ENCODE data around the gene BCL2.
"Not testable (repeated sequence)": the region's sequence is repeated elsewhere in the genome, so short reads cannot be mapped to it uniquely, and the experiment has no call there.

The BCL2 gene

DNA sequence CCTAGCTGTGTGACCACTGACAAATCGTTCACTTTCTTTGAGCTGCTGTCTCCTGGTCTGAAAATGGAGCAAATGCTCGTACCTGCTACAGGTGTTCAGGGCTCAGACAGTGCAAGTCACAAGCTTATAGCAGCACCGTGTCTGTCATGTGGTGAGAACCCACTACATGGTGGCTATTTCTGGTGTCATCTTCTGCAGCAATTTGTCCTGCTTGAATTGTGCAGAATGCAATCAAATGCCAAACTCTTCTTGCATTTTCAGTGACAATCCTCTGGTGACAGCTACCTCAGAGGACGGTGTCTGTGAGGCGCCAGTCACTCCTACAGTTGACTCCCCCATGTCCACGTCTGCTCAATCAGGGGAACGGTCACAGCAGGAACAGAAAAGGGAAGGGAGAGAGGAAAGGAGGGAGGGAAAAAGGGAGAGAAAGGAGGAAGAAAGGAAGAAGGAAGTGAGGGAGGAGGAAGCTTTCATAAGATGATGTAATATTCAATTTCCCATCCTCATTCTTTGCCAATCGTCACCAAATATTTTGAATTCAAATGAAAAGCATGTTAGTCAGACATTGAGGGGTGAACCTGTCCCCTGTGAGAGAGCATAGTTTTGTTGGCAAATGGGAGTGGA is 122.2 kb downstream of the BCL2 start:
- no peak for DNase-seq

DNA sequence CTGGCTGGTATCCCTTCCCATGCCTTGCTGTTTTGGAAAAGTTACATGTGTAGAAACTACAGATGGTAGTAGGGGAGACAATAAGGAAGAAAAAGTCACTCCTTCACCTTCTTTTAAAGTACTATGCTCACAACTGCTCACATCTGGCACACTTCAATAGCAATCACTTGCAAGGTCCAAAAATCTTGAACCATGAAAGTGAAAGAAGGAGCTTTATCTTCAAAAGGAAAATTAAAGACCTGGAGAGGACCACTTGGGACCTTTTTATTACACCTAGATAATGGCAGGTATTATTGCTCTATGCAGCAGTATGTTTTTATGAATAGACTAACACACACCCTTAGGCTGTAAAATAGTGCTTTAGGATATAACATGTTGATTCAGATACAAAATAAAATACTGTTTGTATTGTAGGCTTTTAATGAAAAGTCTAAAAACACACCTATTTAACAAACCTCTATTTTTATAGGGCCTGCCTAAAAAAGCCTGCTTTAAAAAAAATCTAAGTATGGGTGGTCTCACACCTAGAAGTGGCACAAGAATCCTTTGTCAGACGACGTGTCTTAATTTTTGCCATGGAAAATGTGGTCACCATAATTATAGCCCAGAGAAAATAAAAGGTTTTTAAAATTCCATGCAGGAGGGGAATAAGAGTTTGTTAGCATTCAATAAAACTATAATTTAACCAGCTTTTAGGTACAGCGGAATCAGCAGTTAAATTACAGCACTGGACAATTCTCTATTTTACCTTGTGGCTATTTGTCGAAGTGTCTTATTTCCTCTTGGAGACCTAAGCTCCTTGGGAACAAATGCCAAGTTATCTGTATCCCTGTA is 124.0 kb downstream of the BCL2 start:
- DNase-seq: no peak

DNA sequence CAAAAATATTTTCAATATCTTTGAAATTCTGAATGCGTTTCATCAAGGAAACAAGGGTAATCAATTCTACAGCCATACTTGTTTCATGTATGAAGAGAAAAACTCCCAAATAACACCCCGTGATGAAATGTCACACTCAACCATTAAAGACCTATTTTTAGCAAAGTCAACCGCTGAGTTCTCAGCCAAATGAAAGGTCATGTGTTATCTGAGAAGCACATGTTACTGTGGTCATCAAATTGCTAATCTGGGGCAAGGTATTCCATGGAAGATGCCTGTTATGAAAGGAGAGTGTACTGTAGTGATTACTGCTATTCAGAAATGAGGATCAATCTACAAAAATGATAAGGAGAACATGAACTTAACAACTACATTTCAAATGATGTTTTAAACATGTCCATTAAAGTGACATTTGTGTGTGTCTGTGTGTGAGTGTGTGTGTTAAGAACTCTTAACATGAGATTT is 126.7 kb downstream of the BCL2 start:
- DNase-seq: no peak

- DNase-seq: no peak
Measured at GRCh38 chr18:63192126-63192884, 127.3 kb downstream of the BCL2 start.

DNA sequence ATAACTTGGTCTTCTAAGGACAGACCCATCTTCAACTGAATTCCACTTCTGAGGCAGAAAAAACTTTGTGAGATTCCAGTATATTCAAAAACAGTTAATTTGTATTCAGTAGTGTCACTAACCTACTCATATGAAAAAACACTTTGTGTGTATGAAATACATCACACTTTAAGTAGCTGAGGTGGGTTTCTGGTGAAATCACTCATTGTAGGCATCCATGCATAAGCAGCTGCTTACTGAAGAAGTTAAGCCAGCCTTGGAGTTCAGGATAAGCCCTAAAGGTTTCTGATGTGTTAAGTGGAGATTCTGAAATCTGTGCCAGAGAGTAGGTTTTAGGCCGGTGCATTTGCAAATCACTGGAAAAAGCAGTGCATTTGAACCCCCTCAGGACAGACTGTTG is 128.2 kb downstream of the BCL2 start:
- DNase-seq: no peak

DNA sequence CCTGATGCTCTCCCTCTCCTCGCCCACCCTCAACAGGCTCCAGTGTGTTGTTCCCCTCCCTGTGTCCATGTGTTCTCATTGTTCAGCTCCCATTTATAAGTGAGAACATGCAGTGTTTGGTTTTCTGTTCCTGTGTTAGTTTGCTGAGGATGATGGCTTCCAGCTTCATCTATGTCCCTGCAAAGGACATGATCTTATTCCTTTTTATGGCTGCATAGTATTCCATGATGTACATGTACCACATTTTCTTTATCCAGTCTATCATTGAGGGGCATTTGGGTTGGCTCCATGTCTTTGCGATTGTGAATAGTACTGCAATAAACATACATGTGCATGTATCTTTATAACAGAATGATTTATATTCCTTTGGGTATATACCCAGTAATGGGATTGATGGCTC is 128.7 kb downstream of the BCL2 start:
- DNase-seq: not testable (repeated sequence)

GRCh38 chr18:63189817-63190216 is 129.8 kb downstream of the BCL2 start:
- DNase-seq: no peak

DNA sequence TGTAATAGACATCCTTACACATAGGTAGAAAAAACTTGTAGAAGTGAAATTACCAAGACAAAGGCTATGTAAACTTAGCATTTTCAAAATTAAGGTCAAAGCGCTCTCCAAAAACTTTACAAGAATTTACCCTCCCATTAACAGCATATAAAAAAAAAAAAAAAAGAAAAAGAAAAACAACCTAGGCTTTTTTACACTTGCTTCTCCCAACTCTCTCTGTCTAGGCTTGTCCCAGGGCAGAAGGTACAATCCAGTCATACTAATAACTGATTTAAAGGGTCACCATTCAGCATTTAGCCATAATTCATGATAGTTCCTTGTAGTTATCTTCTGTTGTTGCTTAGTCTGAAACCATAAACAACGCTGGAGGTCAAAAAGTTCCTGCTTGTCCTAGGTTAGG is 130.5 kb downstream of the BCL2 start:
- no peak for DNase-seq

- no peak for DNase-seq
Measured at GRCh38 chr18:63187791-63188460, 131.6 kb downstream of the BCL2 start.

DNA sequence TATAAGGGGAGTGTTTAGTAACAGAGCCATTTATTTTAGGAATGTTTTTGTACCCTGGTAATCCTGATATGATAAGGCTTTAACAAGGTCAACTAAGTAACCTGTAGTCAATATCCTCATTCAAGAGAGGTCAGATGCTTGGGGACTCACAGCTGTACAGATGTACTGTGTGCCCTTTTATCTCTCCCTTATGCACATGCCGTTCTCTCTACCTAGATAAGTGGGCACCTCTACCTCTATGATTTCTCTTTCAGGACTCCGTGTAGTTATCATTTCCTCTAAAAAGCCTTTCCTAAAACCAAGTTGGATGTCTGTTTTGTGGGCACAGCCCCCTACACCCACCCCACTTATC is 132.4 kb downstream of the BCL2 start:
- DNase-seq: no peak

GRCh38 chr18:63186520-63187222 is 132.9 kb downstream of the BCL2 start:
- no peak for DNase-seq

DNA sequence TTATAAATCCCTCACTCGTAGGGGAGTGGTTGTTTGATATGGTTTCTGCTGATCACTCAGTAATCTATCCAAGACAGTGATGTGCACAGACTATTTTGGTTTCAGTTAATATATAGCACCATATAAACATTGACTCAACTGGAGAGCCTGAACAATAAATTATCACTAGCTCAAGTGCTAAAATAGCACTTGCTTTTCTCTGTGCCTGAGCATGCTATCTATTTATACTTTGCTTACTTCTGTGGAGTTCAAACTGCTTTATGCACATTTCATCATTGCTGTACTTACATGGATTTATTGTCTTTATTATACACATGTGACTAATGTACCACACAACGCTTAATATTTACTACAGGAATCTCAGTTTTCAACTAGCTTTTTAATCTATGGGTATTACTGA is 133.6 kb downstream of the BCL2 start:
- no peak for DNase-seq

DNA sequence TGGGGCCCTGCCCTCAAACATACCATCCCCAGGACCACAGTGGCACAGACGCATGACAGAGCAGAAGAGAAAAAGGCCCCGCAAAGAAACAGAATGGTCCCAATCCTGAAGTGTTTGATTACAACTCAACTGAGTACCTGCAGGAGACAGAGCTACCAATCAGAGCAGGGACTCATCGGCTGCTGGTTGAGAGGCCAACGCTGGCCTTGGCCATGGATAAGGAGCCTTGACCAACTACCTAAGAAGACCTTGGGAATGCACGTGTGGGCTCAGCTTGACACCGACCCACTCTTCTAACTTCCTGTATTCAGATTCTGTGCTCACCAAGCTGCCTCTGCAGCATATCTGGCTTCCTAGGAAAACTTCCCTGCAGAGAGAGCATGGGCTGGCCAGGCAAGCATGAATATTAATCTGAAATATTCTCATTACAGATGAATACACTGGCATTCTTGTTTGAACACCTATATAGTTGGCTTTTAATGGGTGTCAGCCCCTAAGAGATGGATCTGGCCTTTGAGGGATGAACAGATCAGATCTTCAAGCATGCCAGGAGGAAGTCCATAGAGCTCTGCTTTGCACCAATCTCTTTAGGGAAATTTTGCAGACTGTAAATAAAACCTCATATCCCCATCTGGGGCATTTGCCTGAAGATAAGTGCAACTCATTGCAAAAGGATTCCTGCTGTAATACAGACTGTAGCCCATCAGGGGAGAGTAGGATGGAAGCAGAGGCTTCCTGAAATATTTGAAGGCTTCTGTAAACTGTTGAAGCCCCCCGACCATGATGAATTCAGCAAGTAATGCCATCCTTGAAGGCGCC is 135.4 kb downstream of the BCL2 start:
- no peak for DNase-seq

- no peak for DNase-seq
Measured at GRCh38 chr18:63183378-63183777, 136.2 kb downstream of the BCL2 start.

GRCh38 chr18:63182861-63183260 is 136.7 kb downstream of the BCL2 start:
- DNase-seq: no peak

- DNase-seq: no peak
Measured at GRCh38 chr18:63182310-63182772, 137.2 kb downstream of the BCL2 start.

- DNase-seq: no peak
Measured at GRCh38 chr18:63181706-63182309, 137.8 kb downstream of the BCL2 start.

DNA sequence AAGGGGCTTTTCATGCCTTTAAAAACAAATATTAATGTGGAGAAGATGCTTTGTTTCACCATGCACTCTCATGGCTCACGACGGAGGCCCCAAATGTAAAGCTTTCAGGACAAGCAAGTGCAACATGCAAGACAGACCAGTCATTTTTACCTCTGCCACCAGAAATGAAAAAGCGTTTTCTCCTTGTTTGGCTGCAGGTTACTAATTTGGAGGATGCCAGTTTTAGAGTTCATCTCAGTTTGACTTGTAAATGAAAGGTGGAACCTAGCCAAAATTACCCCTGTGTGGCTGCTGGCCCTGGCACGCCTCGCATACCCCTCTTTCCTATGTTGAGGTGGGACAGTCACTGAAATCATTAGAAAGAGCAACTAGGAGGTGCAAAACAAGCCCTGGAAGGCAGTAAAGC is 138.6 kb downstream of the BCL2 start:
- no peak for DNase-seq

- DNase-seq: no peak
Measured at GRCh38 chr18:63180321-63180720, 139.2 kb downstream of the BCL2 start.

GRCh38 chr18:63179422-63179821 is 140.1 kb downstream of the BCL2 start:
- no peak for DNase-seq

DNA sequence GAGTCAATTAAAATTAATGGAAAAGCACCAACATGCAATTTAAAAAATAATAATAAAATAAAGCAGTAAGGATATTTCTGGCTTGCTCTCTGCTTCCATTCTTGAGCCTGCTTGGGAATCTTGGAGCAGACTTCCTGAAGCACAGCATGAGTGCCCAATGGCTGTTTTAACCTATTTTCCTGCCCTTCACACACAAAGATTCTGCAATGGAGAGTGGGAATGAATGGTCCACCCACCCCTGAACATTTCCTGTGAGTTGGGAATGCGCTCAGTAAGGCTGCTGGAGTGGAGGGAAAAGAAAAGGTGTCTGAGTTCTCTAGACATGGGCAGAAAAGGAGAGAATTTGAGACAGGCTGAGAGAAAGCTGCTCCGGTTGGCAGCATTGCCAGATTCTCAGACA is 140.6 kb downstream of the BCL2 start:
- DNase-seq: no peak

Data from NCI-H1694 (cell line).